Mammary epithelial cell (primary cell): ENCODE measurements around the gene TRIM56.

Experiments used
- CTCF ChIP-seq, 2 donors: IDR thresholded peaks in 1 of 2; conservative IDR thresholded peaks in 1 of 2; 2 replicates each; pipeline ENCODE4 v1.5.1; 2011 to 2012; ENCODE audit warnings: inconsistent platforms in 2 of 2, low read length in 2 of 2, mild to moderate bottlenecking in 2 of 2, control low read depth in 1 of 2, low read depth in 1 of 2; ENCODE audit not compliant: insufficient read depth in 1 of 2; ENCODE audit errors: extremely low read depth in 1 of 2
- EZH2 ChIP-seq: IDR thresholded peaks from 2 replicates; pipeline ENCODE4 v1.6.1; 2012; ENCODE audit warnings: low read length, inconsistent platforms, borderline replicate concordance

- no peak for TF ChIP-seq CTCF (conservative IDR thresholded peaks at IDR 0.05 in 1 of 2, IDR thresholded peaks at IDR 0.05 in 1 of 2; ENCODE audit: extremely low read depth in 1 of 2, insufficient read depth in 1 of 2, low read depth in 1 of 2, low read length in 2 of 2)
- TF ChIP-seq EZH2 = no peak
Observed at GRCh38 chr7:101121991-101122932, 37.0 kb downstream of the TRIM56 start.
